Breast epithelium (tissue), 4 donors: ENCODE data around the gene FNDC5. TPM values are rescaled to one million over a fixed set of nuclear protein-coding genes. Genes with fewer than 3 reads are reported as not detected.

ENCODE experiments used
- DNase-seq, 2 donors: peaks; one replicate each; pipeline ENCODE4 v3.0.0-alpha.2; 2019; ENCODE audit warnings: low spot score in 2 of 2
- H3K27ac ChIP-seq, 2 donors: fragments of 200-600 bp; sonication (generic) in 1 of 2; one replicate each; pipeline ENCODE4 v1.5.1; 2016 to 2019; ENCODE audit warnings: mild to moderate bottlenecking in 1 of 2
- H3K27me3 ChIP-seq, 2 donors: fragments of 200-600 bp; sonication (generic) in 1 of 2; one replicate each; pipeline versions ENCODE4 v1.5.1 to v1.6.0; 2017 to 2019; ENCODE audit warnings: control low read depth in 1 of 2, mild to moderate bottlenecking in 1 of 2
- H3K36me3 ChIP-seq: fragments of 200-600 bp; one replicate; pipeline ENCODE4 v1.5.1; 2019
- H3K4me1 ChIP-seq, 2 donors: fragments of 200-600 bp; sonication (generic); one replicate each; pipeline ENCODE4 v1.5.1; 2016 to 2019; ENCODE audit warnings: control low read depth in 1 of 2
- H3K4me3 ChIP-seq, 3 donors: fragments of 200-600 bp; sonication (generic); 1 replicate in 2 of 3; 2 replicates in 1 of 3; pipeline ENCODE4 v1.5.1; 2016 to 2019; ENCODE audit warnings: mild to moderate bottlenecking in 3 of 3, moderate library complexity in 2 of 3
- H3K9me3 ChIP-seq, 2 donors: fragments of 200-600 bp; sonication (generic) in 1 of 2; one replicate each; pipeline ENCODE4 v1.5.1; 2016 to 2019; ENCODE audit warnings: control low read depth in 1 of 2
- POLR2A ChIP-seq: fragments of 450-650 bp; IDR thresholded peaks from one replicate; pipeline ENCODE4 v1.6.1; 2016; ENCODE audit warnings: antibody characterized with exemption, mild to moderate bottlenecking, moderate library complexity
- POLR2AphosphoS5 ChIP-seq, 3 donors: sonication (generic); formaldehyde crosslinking; IDR thresholded peaks; one replicate each; pipeline ENCODE4 v1.6.1; 2017; ENCODE audit warnings: antibody characterized with exemption in 3 of 3
- intact Hi-C: fragments of 100-400 bp; cut with DNase I; formaldehyde crosslinking; loops from one replicate; pipeline ENCODE4 v1.15.1; 2023; ENCODE audit warnings: low total_unique reads
- total RNA-seq, 3 donors: library from RNA; depleted of rRNA; stranded (reverse); fragments of >200 nt; gene quantifications; one replicate each; pipeline ENCODE4 v1.1.0, GENCODE V29; 2016
- TF ChIP-seq, protein P1 (sequence below), 3 donors: fragments of 450-650 bp; IDR thresholded peaks; one replicate each; pipeline ENCODE4 v1.5.1; 2016 to 2017; ENCODE audit warnings: antibody characterized with exemption in 3 of 3, mild to moderate bottlenecking in 3 of 3, moderate library complexity in 3 of 3

Gene FNDC5
- total RNA-seq, 3 donors from 2014 or later, result 0.59 to 0.96 TPM; not detected in 1

- intact Hi-C loops, result no loop called here
- no peaks in the 10 kb centered on the region for H3K9me3 ChIP-seq
- H3K4me3 ChIP-seq, result no peak overlapping the region
- no peak for DNase-seq
- H3K36me3 ChIP-seq, result no peaks in the 10 kb centered on the region
- no peak overlapping the region for H3K27ac ChIP-seq
- H3K4me1 ChIP-seq, result peaks cover 0 to 3% of the 10 kb centered on the region in 2 donors
- no peaks in the 10 kb centered on the region for H3K27me3 ChIP-seq
- TF ChIP-seq POLR2AphosphoS5 (IDR thresholded peaks at IDR 0.05), result no peak
- TF ChIP-seq, protein P1, sequence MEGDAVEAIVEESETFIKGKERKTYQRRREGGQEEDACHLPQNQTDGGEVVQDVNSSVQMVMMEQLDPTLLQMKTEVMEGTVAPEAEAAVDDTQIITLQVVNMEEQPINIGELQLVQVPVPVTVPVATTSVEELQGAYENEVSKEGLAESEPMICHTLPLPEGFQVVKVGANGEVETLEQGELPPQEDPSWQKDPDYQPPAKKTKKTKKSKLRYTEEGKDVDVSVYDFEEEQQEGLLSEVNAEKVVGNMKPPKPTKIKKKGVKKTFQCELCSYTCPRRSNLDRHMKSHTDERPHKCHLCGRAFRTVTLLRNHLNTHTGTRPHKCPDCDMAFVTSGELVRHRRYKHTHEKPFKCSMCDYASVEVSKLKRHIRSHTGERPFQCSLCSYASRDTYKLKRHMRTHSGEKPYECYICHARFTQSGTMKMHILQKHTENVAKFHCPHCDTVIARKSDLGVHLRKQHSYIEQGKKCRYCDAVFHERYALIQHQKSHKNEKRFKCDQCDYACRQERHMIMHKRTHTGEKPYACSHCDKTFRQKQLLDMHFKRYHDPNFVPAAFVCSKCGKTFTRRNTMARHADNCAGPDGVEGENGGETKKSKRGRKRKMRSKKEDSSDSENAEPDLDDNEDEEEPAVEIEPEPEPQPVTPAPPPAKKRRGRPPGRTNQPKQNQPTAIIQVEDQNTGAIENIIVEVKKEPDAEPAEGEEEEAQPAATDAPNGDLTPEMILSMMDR (IDR thresholded peaks at IDR 0.05), result no peak
- TF ChIP-seq POLR2A, result no peak
These were observed 2.8 kb upstream of the FNDC5 start for GRCh38 chr1:32873484-32873883.

DNA sequence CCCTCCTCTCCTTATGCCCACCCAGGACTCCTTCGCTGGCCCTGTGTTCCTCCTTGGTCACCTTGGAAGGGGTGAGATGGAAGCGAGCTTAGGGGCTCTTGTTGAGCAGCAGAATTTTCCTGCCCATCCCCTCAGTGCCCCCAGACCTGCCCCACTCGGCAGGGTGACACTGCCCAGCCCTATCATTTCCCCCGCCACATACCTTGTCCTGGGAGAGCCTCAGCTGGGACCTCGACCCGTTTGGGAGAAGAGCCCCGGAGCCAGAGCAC is 1.4 kb upstream of the FNDC5 start:
- TF ChIP-seq POLR2A (no peak), POLR2AphosphoS5 (IDR thresholded peaks at IDR 0.05) (no peak)
- TF ChIP-seq, protein P1 (IDR thresholded peaks at IDR 0.05), result no peak
- no peaks in the 10 kb centered on the region for H3K9me3 ChIP-seq
- no peak overlapping the region for H3K4me3 ChIP-seq
- H3K27me3 ChIP-seq, result no peaks in the 10 kb centered on the region
- DNase-seq, result no peak
- H3K27ac ChIP-seq, result no peak overlapping the region
- intact Hi-C loops, result no loop called here
- no peaks in the 10 kb centered on the region for H3K36me3 ChIP-seq
- H3K4me1 ChIP-seq, result peaks cover 0 to 3% of the 10 kb centered on the region in 2 donors

DNA sequence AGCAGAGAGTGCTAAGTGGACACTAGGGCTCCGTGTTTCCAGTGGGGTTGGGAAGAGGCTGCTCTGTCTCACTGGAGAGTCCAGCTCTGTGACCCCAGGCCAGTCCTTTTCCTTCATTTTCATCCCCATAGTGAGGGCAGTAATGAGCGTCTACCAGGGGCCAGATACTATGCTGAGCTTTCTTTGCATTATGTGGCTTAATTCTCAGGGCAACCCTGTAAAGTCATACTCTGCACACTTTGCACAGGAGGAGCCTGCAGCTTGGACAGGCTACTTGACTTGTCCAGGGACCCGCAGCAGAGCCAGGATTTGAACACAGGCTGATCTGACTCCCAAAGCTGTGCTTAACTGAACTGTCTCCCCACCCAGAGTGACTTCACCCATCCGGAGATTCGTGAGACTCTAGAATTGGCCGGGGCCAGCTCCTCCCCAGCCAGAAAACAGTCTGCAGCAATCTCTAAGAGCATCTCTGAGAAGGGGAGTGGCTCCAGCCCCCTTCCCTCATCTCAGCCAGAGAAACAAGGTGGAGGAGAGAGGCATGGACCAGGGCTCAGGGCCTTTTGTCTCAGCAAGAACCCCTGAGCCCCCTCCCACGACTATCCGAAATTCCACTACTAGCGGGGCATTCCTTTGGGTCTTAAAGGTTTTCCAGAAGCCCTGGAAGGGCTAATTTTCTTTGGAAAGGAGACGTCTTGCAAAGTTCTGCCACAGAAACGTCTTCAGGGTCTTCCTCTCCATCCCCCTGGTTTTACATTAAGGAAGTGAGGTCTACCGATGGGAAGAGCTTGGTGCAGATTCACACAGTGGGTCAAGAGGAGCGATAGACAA is 866 bp upstream of the FNDC5 start:
- Histone ChIP-seq H3K36me3 (no peaks in the 10 kb centered on the region), H3K27me3 (no peaks in the 10 kb centered on the region), H3K27ac (no peak overlapping the region), H3K4me1 (peaks cover 0 to 3% of the 10 kb centered on the region in 2 donors), H3K4me3 (peak overlapping the region; percentile 46 to 70 (median 52)), H3K9me3 (no peaks in the 10 kb centered on the region)
- TF ChIP-seq, protein P1 (IDR thresholded peaks at IDR 0.05), result no peak
- no peak for TF ChIP-seq POLR2A
- no peak for TF ChIP-seq POLR2AphosphoS5 (IDR thresholded peaks at IDR 0.05)
- intact Hi-C loops, result no loop called here
- no peak for DNase-seq

GRCh38 chr1:32869923-32870614 is 643 bp downstream of the FNDC5 start:
- no peak overlapping the region for H3K27ac ChIP-seq
- H3K27me3 ChIP-seq, result no peaks in the 10 kb centered on the region
- no peaks in the 10 kb centered on the region for H3K9me3 ChIP-seq
- H3K36me3 ChIP-seq, result no peaks in the 10 kb centered on the region
- TF ChIP-seq, protein P1 (IDR thresholded peaks at IDR 0.05), result no peak
- TF ChIP-seq POLR2AphosphoS5 (IDR thresholded peaks at IDR 0.05), result no peak
- no peak for TF ChIP-seq POLR2A
- H3K4me3 ChIP-seq, result peak overlapping the region; percentile 18 to 70 (median 52)
- peaks cover 0 to 3% of the 10 kb centered on the region in 2 donors for H3K4me1 ChIP-seq
- DNase-seq, result no peak
- intact Hi-C loops, result no loop called here

DNA sequence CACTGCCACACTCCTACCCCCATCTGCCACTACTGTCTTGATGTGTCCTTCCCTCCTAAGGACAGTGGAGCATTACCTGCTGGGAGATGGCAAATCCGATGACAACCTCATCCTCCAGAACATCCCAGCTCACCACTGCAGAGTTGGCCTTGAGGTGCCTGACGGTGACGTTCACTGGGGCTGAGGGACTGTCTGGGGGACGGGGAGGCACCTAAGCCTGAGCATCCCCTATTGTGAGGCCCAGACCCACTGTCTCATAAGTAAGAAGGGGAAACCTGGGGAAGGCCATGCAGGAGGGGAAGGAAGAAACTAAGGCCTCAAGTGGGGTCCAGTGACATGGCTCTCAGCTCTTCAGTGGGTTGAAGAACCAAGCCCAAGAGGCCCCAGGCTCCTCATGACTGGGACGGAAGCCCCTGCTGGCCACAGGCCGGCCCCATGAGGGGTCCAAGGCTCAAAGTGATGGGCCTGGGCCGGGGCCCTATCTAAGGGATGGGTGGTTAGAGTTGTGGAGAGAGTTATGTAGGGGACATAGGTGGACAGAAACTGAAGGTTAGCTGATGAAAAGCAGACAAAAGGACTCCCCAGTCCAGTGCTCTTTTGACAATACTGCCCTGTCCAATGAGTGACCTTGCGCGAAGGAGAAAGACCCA is 1.8 kb downstream of the FNDC5 start:
- intact Hi-C loops, result no loop called here
- H3K4me1 ChIP-seq, result peaks cover 0 to 3% of the 10 kb centered on the region in 2 donors
- H3K36me3 ChIP-seq, result no peaks in the 10 kb centered on the region
- no peak overlapping the region for H3K27ac ChIP-seq
- no peak for DNase-seq
- no peaks in the 10 kb centered on the region for H3K9me3 ChIP-seq
- no peaks in the 10 kb centered on the region for H3K27me3 ChIP-seq
- no peak for TF ChIP-seq POLR2A
- no peak for TF ChIP-seq POLR2AphosphoS5 (IDR thresholded peaks at IDR 0.05)
- TF ChIP-seq, protein P1 (IDR thresholded peaks at IDR 0.05), result no peak
- no peak overlapping the region for H3K4me3 ChIP-seq
